ENCODE measurements around the gene C11orf52.
A peak's percentile ranks its signal among the peaks of the same experiment; 100 is the strongest.
"Not testable (repeated sequence)": the region's sequence is repeated elsewhere in the genome, so short reads cannot be mapped to it uniquely, and the experiment has no call there.

Gene C11orf52
- 0 to 0.11 (median 0) reads per million in 3 experiments for total RNA-seq

DNA sequence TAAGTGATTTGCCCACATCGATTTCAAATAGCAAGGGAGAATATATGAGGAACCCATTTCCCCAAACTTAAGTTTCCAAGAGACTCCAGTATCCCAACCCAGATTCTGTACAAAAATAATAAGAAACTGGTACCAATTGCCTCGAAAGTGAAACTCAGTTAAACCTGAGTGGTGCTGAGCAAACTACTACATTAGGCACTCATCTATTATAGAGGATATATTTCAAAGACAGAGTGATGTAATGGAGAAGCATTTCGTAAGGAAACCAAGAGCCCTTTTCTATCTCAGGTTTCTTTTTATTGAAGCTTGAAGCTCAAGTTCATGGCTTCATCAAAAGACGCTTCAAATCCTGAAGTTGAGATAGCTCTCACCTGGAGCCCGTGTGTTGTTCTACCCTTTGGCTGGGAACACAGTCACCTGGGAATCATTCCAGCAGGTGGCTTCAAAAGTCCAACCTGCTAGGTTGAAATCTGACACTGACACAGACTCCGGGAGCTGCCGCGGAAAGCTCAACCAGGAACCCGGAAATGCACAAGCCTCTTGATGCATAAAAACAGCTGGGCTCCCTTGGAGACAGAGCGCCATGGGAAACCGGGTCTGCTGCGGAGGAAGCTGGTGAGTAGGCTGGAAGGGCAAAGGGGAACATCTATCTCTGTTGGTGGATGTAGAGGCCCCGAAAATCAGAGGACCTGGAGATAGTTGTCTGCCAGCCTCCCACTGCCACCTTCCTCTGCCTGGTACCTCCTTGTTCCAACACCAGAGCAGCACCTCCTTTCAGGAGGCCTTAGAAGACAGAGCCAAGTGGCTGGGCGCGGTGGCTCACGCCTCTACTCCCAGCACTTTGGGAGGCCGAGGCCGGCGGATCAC lies at the start of gene C11orf52:
TSS of gene C11orf52 (plus strand) at position 524 of the 867 bp plus-strand sequence. CDS start at position 584, 60 bp downstream.
- no peak for DNase-seq

- no peak for DNase-seq
Measured at GRCh38 chr11:111870113-111870512, 48.6 kb upstream of the C11orf52 start.

DNA sequence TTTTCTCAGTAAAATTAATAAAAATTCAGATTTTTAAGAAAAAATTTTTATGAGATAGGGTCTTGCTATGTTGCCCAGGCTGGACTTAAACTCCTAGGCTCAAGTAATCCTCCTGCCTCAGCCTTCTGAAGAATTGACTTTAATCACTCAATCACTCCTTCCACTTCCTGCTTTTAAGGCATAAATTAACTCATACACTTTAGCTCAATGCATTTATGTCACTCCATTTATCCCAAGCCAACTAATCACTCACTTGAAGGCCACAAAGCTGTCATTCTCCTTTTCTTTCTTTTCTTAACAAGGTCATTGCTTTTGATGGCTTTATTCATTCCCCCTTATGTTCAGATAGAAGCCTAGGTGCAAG lies 48.2 kb upstream of the C11orf52 start:
- DNase-seq: no peak

- peak; percentile 84 for DNase-seq
Measured at GRCh38 chr11:111870886-111871692, 47.6 kb upstream of the C11orf52 start, which contains the start of gene ALG9. Gene ALG9, minus strand, starts transcription at chr11:111871581. Its CDS starts 99 bp downstream, at chr11:111871482.

DNA sequence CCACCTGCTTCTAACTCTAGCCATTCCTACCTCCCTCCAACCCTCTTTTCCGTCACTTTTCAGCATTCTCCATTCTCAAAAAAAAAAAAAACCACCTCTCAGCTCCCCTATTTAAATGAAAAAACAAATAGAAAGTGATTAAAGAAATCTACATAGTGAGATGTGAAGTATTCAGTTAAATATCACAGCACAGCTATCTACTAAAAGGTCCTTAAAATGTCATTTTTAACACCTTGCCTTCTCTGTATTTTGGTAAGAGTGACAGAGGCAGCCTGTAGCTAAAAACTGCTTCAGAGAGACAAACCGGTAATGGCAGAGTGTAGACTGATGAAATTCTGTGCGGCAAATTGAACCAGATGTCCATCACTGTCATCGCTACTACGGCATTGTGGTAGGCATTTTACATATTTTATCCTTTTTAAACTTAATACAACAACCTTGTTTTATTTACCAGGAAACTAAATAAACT lies 47.0 kb upstream of the C11orf52 start:
- DNase-seq: no peak

GRCh38 chr11:111878385-111878848 lies 40.3 kb upstream of the C11orf52 start:
- DNase-seq: no peak

GRCh38 chr11:111878849-111879636 lies 39.7 kb upstream of the C11orf52 start, which contains the start of the genes CFAP68 and FDXACB1:
Gene CFAP68, plus strand, starts transcription at chr11:111879541. Its CDS starts 20 bp downstream, at chr11:111879561.
Gene FDXACB1, minus strand, starts transcription at chr11:111879165. Its CDS starts 33 bp downstream, at chr11:111879132.
- peak; percentile 98 for DNase-seq

DNA sequence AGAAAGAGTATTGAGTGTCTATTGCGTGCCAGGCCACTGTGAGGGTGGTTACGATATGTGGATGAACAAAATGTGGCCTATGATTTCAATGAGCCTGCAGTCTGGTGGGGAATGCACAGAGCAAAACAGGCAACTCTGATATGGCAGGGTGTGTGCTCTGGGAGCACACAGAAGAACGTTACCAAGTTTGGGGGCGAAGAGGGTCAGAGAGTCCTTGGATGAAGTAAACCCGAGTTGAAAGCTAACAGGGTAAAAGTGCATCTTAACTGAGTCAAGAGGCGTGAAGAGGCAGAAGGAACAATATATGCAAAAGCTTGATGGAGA lies 39.1 kb upstream of the C11orf52 start:
- DNase-seq: no peak

DNA sequence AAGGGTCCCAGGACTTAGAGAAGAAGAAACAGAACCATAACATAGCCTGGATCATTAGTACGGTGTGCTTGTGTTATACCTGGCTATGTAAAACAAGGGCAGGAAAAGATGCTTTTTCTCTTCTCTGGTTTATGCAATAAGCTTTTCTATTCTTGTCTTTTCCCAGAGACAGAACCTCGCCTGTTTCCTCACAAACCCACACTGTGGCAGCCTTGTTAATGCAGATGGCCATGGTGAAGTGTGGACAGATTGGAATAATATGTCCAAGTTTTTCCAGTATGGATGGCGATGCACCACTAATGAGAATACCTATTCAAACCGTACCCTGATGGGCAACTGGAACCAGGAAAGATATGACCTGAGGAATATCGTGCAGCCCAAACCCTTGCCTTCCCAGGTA lies 36.5 kb upstream of the C11orf52 start:
- no peak for DNase-seq

DNA sequence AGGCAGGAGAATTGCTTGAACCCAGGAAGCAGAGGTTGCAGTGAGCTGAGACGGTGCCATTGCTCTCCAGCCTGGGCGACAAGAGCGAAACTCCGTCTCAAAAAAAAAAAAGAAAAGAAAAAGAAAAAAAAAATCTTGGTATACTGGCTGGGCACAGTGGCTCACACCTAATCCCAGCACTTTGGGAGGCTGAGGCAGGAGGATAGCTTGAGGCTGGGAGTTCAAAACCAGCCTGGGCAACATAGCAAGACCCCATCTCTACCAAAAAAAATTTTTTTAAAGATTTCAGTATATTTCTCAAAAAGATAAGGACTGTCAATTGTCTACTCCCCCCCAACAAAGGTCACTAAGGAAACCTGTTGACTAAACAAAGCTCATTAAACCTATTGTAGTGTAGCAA lies 33.7 kb upstream of the C11orf52 start:
- not testable (repeated sequence) for DNase-seq

DNA sequence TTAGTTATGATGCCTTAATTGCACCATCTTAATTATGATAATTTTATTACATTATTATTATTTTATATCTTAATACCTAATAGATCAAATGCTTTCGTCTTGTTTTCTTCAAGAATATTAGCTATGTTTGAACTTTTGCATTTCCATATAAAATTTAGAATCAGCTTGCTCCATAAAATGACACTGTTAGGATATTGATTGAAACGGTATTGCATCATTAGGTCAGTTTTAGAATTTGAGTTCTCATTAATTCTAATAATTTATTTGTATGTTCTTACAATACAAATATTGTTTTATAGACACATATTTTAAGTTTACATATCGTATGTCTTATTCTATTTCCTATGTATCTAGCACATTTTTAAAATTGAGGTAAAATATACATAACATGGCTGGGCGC lies 32.7 kb upstream of the C11orf52 start:
- no peak for DNase-seq

DNA sequence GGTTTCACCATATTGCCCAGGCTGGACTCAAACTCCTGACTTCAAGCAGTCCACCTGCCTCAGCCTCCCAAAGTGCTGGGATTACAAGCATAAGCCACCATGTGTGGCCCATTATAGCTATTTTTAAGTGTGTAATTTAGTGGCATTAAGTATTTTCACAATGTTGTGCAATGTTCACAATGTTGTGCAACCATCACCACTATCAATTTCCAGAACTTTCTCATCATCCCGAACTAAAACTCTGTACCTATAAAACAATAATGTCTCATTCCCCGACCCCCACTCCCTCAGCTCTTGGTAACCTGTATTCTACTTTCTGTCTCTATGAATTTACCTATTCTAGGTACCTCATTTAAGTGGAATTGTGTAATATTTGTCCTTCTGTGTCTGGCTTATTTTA lies 31.9 kb upstream of the C11orf52 start:
- DNase-seq: no peak

GRCh38 chr11:111905411-111905810 lies 13.3 kb upstream of the C11orf52 start:
- no peak for DNase-seq

- no peak for DNase-seq
Measured at GRCh38 chr11:111906680-111907079, 12.0 kb upstream of the C11orf52 start.

DNA sequence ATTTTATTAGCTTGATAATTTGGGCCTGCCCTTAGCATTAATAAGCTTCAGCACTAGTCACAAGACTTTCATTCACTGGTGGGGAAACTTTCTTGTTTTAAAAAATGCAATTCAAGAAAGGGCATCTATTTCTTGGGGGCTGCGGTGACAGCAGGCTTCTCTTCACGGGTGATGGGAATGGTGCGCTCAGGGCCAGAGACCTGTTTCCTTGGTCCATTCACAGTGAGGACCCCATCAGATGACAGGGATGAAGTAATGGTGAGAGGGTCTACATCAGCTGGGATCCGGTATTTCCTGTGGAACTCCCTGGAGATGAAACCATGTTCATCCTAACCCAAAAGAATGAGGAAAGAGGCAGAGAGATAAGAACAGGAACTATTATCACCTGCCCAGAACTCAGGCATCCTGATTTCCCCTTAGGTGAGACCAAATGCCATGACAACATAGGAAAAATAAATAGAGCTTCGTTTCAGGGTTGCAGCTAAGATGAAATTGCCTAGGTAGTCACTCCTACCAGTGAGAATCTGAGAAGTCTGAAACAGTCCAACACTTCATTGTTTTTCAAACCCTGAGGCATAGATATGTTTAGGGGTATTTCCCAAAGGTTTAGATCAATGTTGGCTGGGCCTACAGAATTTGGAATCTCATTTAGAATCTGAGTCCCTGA lies 9.9 kb upstream of the C11orf52 start:
- DNase-seq: no peak

DNA sequence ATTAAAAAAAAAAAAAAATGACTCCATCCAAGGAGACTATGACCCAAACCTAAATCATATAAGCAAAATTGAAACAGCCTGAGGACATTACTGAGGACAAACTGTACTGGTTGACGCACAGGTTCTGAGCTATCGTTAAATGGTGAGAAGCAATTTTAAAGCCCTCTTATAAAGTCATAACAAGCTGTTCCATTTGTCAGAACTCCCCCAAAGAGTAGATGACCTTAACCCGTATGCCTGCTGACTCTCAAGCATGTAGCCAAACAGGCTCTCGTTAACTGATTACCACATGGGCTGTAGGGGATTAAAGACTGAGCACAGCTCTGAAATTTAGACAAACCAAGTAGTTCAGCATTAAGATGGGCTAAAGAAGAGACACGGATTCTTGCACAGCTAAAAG lies 9.3 kb upstream of the C11orf52 start:
- DNase-seq: no peak

- no peak for DNase-seq
Measured at GRCh38 chr11:111910676-111911562, 7.8 kb upstream of the C11orf52 start.

DNA sequence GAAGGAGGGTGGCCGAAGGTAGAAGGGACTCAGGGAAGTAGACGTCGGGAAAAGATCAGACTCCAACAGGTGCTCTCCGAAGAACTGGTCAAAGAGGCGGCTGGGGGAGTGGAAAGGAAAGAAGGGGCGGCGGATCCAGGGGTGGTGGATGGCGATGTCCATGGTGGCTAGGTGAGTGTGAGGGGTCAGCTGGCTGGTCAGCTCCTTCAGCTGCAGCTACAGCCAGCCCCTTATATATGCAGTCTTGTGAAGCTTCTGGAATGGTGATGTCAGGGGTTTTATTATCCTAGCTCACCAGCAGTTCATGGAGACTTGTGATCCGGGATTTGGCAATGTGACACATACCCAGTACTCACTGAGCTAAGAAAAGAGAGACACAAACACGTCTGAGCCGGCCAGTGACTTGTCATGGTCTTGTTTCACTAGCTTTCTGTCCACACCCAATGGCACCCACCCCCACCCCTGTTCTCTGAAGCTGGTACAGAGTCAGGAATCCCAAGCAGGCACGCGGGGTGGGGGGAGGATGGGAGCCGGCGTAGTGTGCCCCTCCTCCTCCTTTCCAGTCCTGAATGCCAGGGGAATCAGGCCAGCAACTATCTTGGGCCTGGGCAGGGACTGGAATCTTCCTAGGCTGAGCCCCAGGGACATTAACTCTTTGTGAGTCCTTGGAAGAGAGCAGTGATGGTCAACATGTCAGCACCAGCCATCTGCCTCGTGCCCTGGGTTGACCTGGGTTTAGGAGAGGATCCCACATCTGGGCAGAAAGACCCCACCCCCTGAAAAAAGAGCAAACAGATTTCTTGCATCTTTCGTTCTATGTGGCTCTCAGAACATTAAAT lies 6.9 kb upstream of the C11orf52 start, which contains the start of gene CRYAB:
TSS of gene CRYAB (minus strand) at position 208 of the 839 bp plus-strand sequence. CDS start at position 162, 46 bp downstream.
- DNase-seq: no peak

DNA sequence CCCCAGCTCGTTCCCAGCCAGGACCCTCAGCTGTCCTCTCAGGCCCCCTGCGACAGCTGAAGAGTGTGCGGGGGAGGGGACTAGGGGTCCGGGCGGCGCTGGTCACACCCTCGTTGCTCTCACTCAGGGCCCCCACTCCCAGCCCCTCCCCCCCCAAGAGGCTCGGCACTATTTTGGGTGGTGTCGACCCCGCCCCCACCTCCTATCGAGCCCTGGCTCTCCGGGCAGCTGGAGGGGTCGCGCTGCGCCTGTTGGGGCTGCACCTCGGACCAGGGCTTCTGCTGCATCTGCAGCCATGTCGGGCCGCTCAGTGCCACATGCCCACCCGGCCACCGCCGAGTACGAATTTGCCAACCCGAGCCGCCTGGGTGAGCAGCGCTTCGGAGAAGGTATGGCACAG lies 6.2 kb upstream of the C11orf52 start, which contains the start of gene HSPB2:
TSS of gene HSPB2 (plus strand) at position 200 of the 400 bp plus-strand sequence. CDS start at position 296, 96 bp downstream.
- DNase-seq: no peak

All from central memory CD4-positive, alpha-beta T cell (primary cell).